Left ventricle myocardium inferior (tissue), 1 donor: ENCODE data around the gene SMC6. TPM values are rescaled to one million over a fixed set of nuclear protein-coding genes. Genes with fewer than 3 reads are reported as not detected.

ENCODE experiments used
- DNase-seq: peaks from one replicate; pipeline ENCODE4 v3.0.0-alpha.2; 2020
- H3K27ac ChIP-seq: fragments of 200-600 bp; replicated peaks from 2 replicates; pipeline ENCODE4 v1.8.0; 2021
- H3K27me3 ChIP-seq: fragments of 200-600 bp; 2 replicates; pipeline ENCODE4 v1.8.0; 2021; ENCODE audit warnings: low read depth
- H3K36me3 ChIP-seq: fragments of 200-600 bp; 2 replicates; pipeline ENCODE4 v1.8.0; 2021
- H3K4me1 ChIP-seq: fragments of 200-600 bp; 2 replicates; pipeline ENCODE4 v1.8.0; 2021
- H3K4me3 ChIP-seq: fragments of 200-600 bp; 2 replicates; pipeline ENCODE4 v1.8.0; 2021; ENCODE audit warnings: mild to moderate bottlenecking, moderate library complexity
- H3K9me3 ChIP-seq: fragments of 200-600 bp; replicated peaks from 2 replicates; pipeline ENCODE4 v1.8.0; 2021
- CTCF ChIP-seq: fragments of 200-600 bp; IDR thresholded peaks from 2 replicates; pipeline ENCODE4 v1.8.0; 2021; ENCODE audit warnings: antibody characterized with exemption, mild to moderate bottlenecking, borderline replicate concordance
- intact Hi-C: fragments of 100-400 bp; cut with micrococcal nuclease; formaldehyde crosslinking; loops from one replicate; pipeline ENCODE4 v1.11.0; 2022
- total RNA-seq: library from RNA; stranded (reverse); fragmentation: NEBNext Ultra II Directional; extraction: Animal tissue kit (Norgen Biotek cat#: 25700); gene quantifications from one replicate; pipeline ENCODE4 v1.2.1, GENCODE V29; 2021
- donor health status: DM: no; HTN: yes; CAD: no; lungs with severe emphysema.

SMC6 gene
- total RNA-seq, 1 donor from 2014 or later, result 13.3 TPM

DNA sequence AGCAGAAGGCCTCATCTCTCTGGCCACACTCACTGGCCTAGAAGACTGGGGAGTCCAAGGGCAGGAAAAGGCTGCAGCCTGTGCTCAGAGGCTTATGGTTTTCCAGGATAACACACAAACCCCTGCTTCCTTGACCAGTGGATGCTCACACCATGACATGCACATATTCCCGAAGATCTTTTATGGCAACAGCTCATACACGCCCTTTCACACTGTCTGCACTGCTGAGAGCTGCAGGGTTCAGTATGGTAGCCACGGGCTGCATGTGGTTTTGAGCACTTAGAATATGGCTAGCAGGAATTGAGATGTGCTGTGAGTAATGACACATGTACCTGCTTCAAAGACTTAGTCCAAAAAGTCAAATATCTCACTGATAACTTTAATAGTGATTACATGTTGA lies 117.4 kb downstream of the SMC6 start:
- DNase-seq, result no peak
- Histone ChIP-seq H3K27me3 (no peaks in the 10 kb centered on the region), H3K27ac (no peak overlapping the region), H3K4me1 (peaks cover 27% of the 10 kb centered on the region), H3K4me3 (no peak overlapping the region), H3K9me3 (no peaks in the 10 kb centered on the region), H3K36me3 (no peaks in the 10 kb centered on the region)
- TF ChIP-seq CTCF, result no peak
- intact Hi-C loops, result no loop called here

GRCh38 chr2:17634997-17635396 lies 118.6 kb downstream of the SMC6 start:
- intact Hi-C loops, result no loop called here
- H3K36me3 ChIP-seq, result no peaks in the 10 kb centered on the region
- no peak for DNase-seq
- no peak overlapping the region for H3K27ac ChIP-seq
- H3K27me3 ChIP-seq, result no peaks in the 10 kb centered on the region
- H3K4me1 ChIP-seq, result peaks cover 23% of the 10 kb centered on the region
- TF ChIP-seq CTCF, result no peak
- H3K9me3 ChIP-seq, result peaks cover 2% of the 10 kb centered on the region
- H3K4me3 ChIP-seq, result no peak overlapping the region

DNA sequence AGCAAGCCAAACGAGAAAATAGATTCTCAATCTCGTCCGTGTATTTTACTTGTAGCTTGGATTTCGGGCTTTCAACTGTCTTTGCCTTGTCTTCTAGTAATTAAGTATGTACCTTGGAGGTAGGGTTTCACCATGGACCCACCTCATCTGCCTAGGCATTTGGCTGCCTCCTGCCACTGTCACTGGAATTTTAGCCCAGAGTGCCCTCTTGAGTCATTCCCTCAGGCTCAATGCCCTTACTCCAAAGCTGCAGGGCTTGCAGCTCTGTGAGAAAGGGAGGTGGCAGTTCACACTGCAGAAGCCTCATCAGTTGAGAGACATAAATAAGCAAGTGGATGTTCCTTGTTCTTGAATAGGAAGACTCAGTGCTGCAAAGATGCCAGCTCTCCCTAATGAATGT lies 123.5 kb downstream of the SMC6 start:
- intact Hi-C loops, result no loop called here
- Histone ChIP-seq H3K36me3 (no peaks in the 10 kb centered on the region), H3K27me3 (no peaks in the 10 kb centered on the region), H3K4me3 (no peak overlapping the region), H3K9me3 (peaks cover 11% of the 10 kb centered on the region), H3K4me1 (peaks cover 15% of the 10 kb centered on the region), H3K27ac (no peak overlapping the region)
- TF ChIP-seq CTCF, result no peak
- no peak for DNase-seq

DNA sequence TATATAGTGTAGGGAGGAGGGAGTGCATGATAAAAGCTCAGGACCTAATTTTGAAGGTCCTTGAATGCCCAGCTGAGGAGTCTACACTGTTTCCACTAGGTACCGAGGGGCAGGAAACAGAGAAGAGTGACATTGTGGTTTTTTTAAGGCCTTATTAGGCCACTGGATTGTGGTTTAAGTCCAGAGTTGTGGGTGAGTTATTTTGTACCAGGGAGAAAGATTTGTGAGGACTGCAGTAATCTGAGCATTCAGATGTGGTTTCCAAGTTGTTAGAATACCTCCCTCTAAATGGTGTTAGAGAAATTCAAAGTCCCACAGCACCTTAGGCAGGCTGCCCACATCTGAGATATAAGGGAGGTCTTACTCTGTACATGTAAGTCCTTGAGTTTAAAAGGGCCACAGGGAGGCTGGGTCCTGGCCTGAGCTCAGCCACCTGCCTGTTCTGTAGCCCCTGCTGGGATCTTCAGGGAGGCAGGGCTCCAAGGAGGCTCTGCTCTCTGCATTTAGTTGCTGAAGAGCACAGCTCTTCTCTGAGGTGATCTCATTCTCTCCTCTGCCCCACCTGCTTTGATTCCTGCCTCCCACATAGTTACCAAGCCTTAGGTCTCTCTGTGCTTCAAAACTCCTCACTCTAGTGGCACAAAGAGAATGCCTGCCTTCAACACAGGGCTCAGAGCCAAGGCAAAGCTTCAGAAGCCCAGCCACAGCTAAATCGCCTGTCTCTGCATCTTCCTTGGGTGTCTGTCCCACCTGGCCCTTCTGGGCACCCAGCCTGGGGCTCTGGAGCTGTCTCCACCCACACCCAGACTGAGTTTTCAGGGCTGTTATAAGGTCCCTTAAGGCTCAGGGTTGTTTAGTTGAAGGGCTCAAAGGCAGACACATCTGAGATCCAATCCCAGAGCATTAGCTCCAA lies 125.0 kb downstream of the SMC6 start:
- no peak for TF ChIP-seq CTCF
- H3K36me3 ChIP-seq, result no peaks in the 10 kb centered on the region
- H3K4me3 ChIP-seq, result no peak overlapping the region
- peaks cover 5% of the 10 kb centered on the region for H3K4me1 ChIP-seq
- intact Hi-C loops, result no loop called here
- no peak overlapping the region for H3K27ac ChIP-seq
- no peaks in the 10 kb centered on the region for H3K27me3 ChIP-seq
- H3K9me3 ChIP-seq, result peaks cover 11% of the 10 kb centered on the region
- DNase-seq, result no peak

DNA sequence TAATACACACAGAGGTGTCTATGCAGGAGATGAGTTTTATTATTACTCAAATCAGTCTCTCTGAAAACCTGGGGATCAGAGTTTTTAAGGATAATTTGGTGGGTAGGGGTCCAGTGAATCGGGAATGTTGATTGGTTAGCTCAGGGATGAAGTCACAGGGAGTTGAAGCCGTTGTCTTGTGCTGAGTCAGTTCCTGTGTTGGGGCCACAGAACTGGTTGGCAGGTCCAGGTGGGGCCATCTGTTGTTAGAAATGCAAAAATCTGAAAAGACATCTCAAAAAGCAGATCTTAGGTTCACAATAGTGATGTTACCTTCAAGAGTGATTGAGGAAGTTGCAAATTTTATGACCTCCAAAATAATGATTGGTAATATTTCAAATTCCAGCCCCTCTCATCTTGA lies 126.2 kb downstream of the SMC6 start:
- Histone ChIP-seq H3K9me3 (peaks cover 11% of the 10 kb centered on the region), H3K36me3 (no peaks in the 10 kb centered on the region), H3K4me1 (peaks cover 5% of the 10 kb centered on the region), H3K27ac (no peak overlapping the region), H3K4me3 (no peak overlapping the region), H3K27me3 (no peaks in the 10 kb centered on the region)
- TF ChIP-seq CTCF, result no peak
- DNase-seq, result no peak
- intact Hi-C loops, result no loop called here
